Eye (tissue), 1 donor: ENCODE measurements around the gene FAM227B.
"Not testable (repeated sequence)": the region's sequence is repeated elsewhere in the genome, so short reads cannot be mapped to it uniquely, and the experiment has no call there.

Source experiments
- DNase-seq: peaks from one replicate; pipeline ENCODE4 v3.0.0-alpha.2; 2015

The FAM227B gene

GRCh38 chr15:49610157-49610918 is 10.3 kb downstream of the FAM227B start:
- DNase-seq = no peak

- DNase-seq = no peak
Measured at GRCh38 chr15:49606594-49606993, 14.0 kb downstream of the FAM227B start.

GRCh38 chr15:49605588-49605987 is 15.0 kb downstream of the FAM227B start:
- DNase-seq = no peak

GRCh38 chr15:49604625-49605409 is 15.8 kb downstream of the FAM227B start:
- DNase-seq = no peak

GRCh38 chr15:49592829-49593316 is 27.7 kb downstream of the FAM227B start:
- DNase-seq = not testable (repeated sequence)

- no peak for DNase-seq
Measured at GRCh38 chr15:49589030-49589429, 31.6 kb downstream of the FAM227B start.

GRCh38 chr15:49573421-49573820 is 47.2 kb downstream of the FAM227B start:
- DNase-seq = no peak

GRCh38 chr15:49570672-49571071 is 49.9 kb downstream of the FAM227B start:
- DNase-seq = no peak

GRCh38 chr15:49570174-49570573 is 50.4 kb downstream of the FAM227B start:
- no peak for DNase-seq

GRCh38 chr15:49560045-49560444 is 60.6 kb downstream of the FAM227B start:
- DNase-seq = no peak

GRCh38 chr15:49558929-49559328 is 61.7 kb downstream of the FAM227B start:
- no peak for DNase-seq

- DNase-seq = no peak
Measured at GRCh38 chr15:49556437-49556836, 64.2 kb downstream of the FAM227B start.

- DNase-seq = not testable (repeated sequence)
Measured at GRCh38 chr15:49550342-49550741, 70.3 kb downstream of the FAM227B start.

GRCh38 chr15:49538520-49538919 is 82.1 kb downstream of the FAM227B start:
- no peak for DNase-seq

GRCh38 chr15:49530092-49530491 is 90.5 kb downstream of the FAM227B start:
- DNase-seq = no peak

- no peak for DNase-seq
Measured at GRCh38 chr15:49528289-49528688, 92.3 kb downstream of the FAM227B start.

GRCh38 chr15:49521802-49522201 is 98.8 kb downstream of the FAM227B start:
- DNase-seq = no peak

GRCh38 chr15:49512739-49513138 is 107.9 kb downstream of the FAM227B start:
- not testable (repeated sequence) for DNase-seq

GRCh38 chr15:49507261-49507660 is 113.4 kb downstream of the FAM227B start:
- DNase-seq = no peak

- DNase-seq = no peak
Measured at GRCh38 chr15:49506341-49506740, 114.3 kb downstream of the FAM227B start.

GRCh38 chr15:49501586-49501985 is 119.0 kb downstream of the FAM227B start:
- no peak for DNase-seq

GRCh38 chr15:49495993-49496753 is 124.4 kb downstream of the FAM227B start:
- no peak for DNase-seq

- no peak for DNase-seq
Measured at GRCh38 chr15:49494842-49495241, 125.8 kb downstream of the FAM227B start.
